Esophagus mucosa (tissue), 1 donor: ENCODE data around the gene SLC7A5. TPM values are rescaled to one million over a fixed set of nuclear protein-coding genes. Genes with fewer than 3 reads are reported as not detected.
"Not testable (repeated sequence)": the region's sequence is repeated elsewhere in the genome, so short reads cannot be mapped to it uniquely, and the experiment has no call there.

ENCODE experiments used
- ATAC-seq: fragments of 200-7000 bp; cut with Tn5 transposase; one replicate; pipeline ENCODE4 v1.9.1; 2020
- total RNA-seq: library from RNA; stranded (reverse); gene quantifications from one replicate; pipeline ENCODE4 v1.2.4, GENCODE V29; 2023
- donor health status: DM: yes; HTN: yes; CAD: no.

SLC7A5 gene
- total RNA-seq, 1 donor from 2014 or later: 198 TPM

DNA sequence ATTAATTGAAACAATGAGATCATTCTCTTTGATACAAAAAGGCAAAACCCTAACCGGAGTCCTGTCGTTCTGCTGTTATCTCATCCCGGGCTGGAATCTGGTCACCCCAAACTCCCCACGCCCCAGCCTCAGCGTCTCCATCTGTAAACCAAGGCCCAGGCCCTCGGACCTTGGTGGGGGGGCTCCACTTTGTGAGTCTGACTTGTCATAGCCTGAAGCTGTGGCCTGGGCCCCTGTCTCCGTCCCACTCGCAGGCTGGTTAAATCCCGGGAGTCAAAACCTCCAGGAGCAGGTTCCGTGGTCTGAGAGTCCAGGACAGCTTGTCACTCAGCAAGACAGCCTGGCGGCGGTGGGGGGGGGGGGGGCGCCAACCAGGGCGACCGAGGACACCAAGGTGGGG, 50.0 kb downstream of the SLC7A5 start:
- ATAC-seq: no peak

DNA sequence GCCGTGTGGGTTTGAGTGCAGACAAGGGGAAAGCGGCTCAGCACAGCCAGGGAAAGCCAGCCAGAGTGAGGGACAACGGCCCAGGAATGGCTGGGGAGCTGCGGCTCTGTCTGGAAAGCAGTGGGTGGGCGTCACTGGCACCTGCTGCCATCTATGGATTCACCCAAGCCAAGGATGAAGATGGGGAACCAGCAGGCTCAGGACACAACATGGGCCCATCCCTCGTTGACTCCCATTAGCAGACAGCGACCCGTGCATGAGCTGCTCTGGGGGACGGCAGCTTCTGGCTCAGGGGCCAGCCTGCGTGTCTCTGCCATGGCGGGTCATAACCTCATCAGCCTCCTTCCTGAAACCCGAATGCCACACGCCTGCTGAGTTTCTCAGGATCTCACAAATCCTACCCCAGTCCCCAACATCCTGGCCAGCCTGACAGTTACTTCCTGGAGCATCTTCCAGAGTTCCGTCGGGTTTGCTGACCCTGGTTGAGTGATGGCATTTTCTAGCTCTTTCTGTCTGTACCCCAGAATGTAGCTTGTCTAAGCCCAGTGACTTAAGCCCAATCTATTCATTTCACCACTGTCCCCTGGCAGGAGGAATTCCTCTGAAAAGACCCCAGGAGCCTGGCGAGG, 50.7 kb downstream of the SLC7A5 start:
- ATAC-seq: no peak

- no peak for ATAC-seq
Observed at GRCh38 chr16:87817910-87818309, 51.4 kb downstream of the SLC7A5 start.

GRCh38 chr16:87817370-87817769, 51.9 kb downstream of the SLC7A5 start:
- not testable (repeated sequence) for ATAC-seq

DNA sequence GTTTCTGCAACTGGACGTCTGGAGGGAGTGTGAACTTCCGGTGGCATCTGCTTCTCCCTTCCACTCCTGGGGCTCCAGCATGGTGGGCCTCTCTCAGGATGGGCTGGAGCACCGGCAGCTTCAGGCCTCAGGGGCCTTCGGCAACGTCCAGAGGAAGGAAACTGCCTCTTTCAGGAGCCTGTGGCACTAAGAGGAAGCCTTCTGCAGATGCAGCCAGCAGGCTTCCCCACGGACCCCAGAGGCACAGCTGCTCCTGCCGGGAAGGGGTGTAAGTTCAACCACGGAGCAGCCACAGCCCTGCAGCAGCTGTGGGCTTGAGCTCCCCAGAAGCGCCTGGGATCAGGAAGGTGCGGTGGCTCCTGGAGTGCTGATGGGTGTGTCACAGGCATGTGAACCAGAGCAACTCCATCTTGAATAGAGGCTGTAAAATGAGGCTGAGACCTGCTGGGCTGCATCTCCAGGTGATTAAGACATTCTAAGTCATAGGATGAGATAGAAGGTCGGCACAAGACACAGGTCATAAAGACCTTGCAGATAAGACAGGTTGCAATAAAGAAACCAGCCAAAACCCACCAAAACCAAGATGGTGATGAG, 52.7 kb downstream of the SLC7A5 start:
- no peak for ATAC-seq

DNA sequence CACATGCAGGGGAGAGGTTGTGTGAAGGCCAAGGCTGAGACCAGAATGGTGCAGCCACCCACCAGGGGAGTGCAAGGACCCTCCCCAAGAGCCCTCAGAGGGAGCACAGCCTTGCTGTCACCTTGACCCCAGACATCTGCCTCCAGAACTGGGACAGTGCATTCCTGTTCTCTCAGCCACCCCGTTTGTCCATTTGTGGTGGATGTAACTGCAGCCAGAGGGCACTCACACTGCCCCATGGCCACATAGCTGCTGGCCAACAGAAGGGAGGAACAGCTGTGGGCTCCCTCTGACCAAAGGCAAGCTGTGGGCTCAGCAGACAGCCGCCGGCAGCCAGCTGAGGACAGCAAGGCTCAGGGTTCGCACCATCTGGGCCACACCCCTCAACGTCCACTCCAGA, 53.7 kb downstream of the SLC7A5 start:
- ATAC-seq: peak; percentile 13

GRCh38 chr16:87812200-87812656, 57.1 kb downstream of the SLC7A5 start:
- no peak for ATAC-seq

GRCh38 chr16:87811454-87811853, 57.9 kb downstream of the SLC7A5 start:
- ATAC-seq: not testable (repeated sequence)

DNA sequence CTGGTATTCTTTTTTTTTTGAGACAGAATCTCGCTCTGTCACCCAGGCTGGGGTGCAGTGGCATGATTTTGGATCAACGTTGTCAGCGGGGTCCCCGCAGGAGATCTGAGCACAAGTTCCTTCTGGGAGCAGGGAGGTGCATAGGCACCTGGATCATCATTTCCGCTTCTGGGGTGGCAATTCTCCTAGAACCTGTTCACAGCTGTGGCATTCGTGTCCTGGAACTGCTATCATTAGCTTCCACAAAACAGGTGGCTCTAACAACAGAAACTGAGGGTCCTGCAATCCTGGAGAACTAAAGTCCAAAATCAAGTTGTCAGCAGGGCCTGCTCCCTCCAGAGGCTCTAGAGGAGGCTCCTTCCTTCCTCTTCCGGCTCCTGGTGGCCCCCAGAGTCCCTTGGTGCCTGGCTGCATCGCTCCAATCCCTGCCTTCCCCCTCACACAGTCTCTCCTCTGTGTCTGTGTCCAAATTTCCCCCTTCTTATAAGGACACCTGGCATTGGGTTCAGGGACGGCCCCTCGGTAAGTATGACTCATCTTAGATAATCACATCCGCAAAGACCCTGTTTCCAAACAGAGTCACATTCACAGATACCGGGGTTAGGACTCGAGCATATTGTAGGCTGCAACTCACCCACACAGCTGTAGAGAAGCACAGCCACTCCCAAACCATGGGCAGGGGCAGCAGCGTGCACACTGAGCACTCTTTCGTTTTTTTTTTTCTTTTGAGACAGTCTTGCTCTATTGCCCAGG, 60.0 kb downstream of the SLC7A5 start:
- ATAC-seq: no peak

- ATAC-seq: no peak
Observed at GRCh38 chr16:87808108-87808507, 61.2 kb downstream of the SLC7A5 start.

GRCh38 chr16:87806641-87807546, 62.4 kb downstream of the SLC7A5 start:
- ATAC-seq: peak; percentile 92

GRCh38 chr16:87806261-87806640, 63.1 kb downstream of the SLC7A5 start:
- ATAC-seq: peak; percentile 41

- no peak for ATAC-seq
Observed at GRCh38 chr16:87803385-87803784, 65.9 kb downstream of the SLC7A5 start.

DNA sequence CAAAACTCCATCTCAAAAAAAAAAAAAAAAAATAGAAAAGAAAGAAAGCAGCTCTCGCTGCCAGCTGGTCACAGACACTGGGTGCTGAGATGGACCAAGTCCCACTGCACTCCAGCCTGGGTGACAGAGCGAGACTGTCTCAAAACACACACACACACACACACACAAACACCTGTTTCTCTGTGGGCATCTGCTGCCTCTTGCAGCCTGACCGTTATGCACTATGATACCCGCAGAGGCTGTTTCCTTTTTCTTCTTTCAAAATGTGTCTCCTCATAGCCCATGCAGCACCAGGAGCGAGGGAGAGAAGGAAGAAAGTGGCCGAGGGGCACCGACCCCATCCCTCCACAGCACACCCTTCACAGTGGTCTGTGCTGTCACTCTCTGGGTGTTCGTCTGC, 66.6 kb downstream of the SLC7A5 start:
- no peak for ATAC-seq

- ATAC-seq: no peak
Observed at GRCh38 chr16:87801679-87802259, 67.5 kb downstream of the SLC7A5 start.

GRCh38 chr16:87800497-87800896, 68.8 kb downstream of the SLC7A5 start:
- no peak for ATAC-seq

GRCh38 chr16:87795336-87795735, 74.0 kb downstream of the SLC7A5 start:
- ATAC-seq: no peak

GRCh38 chr16:87794485-87795078, 74.7 kb downstream of the SLC7A5 start:
- ATAC-seq: no peak

DNA sequence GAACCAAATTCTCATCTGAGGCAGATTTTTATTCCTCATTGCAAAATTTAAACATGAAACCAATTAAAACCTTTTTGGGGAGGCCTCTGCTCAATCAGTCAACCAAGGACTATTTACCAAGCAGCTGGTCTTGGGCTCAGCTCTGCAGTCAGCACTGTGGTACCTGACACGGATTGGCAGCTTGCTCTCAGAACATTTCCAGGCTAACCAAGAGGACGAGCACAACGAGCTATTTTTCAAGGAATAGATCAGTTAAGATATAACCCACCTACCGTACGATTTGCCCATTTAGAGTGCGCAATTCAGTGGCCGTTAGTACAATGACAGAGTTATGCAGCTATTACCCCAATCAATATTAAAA, 77.1 kb downstream of the SLC7A5 start:
- no peak for ATAC-seq

DNA sequence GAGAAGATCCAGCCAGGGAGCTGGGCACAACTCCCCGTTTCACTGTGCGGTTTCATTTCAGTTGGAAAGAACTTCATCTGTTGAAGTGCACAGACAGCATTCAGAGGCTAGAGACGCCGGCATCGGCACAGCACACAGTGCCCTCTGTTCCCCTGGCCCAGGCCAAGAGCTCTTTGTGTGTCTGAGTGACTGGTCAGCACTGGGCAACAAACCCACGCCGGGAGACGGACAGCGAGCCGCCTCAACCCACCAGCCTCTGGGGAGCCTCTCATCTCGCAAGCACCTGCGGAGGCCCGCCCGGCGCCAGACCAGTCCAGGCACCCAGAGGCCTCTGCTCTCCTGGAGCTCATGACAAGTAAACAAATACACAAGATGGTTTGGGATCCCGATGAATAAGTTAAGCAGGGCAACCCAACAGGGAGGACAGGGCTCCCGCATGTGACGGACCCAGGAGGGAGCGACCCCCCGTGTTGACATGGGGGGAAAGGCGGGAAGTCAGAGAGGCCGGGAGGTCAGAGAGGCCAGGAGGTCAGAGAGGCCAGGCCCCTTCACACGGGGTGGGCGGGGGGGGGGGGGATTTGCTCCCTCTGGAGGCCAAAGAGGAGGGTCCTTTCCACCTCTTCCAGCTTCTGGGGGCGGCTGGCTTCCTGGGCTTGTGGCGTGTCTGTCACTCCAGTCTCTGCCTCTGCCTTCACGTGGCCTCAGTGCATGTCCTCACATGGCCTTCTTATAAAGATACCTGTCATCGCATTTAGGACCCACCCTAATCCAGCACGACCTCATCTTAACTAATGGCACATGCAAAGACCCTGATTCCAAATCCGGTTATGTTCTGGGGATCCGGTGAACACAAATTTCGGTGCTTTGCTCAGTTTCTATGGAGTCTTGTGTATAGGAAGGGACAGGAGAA, 77.8 kb downstream of the SLC7A5 start:
- no peak for ATAC-seq
